IPS-18c (cell line): ENCODE measurements around the gene OPN1MW3.
"Not testable (repeated sequence)": the region's sequence is repeated elsewhere in the genome, so short reads cannot be mapped to it uniquely, and the experiment has no call there.

Source experiments
- H3K4me3 ChIP-seq: 2 replicates; pipeline ENCODE4 v1.7.0; 2013; ENCODE audit warnings: low read depth, mild to moderate bottlenecking, low read length, moderate library complexity; ENCODE audit not compliant: insufficient read depth
- H3K9me3 ChIP-seq: one replicate; pipeline ENCODE4 v1.6.1; 2013; ENCODE audit warnings: mild to moderate bottlenecking, low read length, moderate library complexity; ENCODE audit not compliant: control insufficient read depth, insufficient read depth

OPN1MW3 gene

DNA sequence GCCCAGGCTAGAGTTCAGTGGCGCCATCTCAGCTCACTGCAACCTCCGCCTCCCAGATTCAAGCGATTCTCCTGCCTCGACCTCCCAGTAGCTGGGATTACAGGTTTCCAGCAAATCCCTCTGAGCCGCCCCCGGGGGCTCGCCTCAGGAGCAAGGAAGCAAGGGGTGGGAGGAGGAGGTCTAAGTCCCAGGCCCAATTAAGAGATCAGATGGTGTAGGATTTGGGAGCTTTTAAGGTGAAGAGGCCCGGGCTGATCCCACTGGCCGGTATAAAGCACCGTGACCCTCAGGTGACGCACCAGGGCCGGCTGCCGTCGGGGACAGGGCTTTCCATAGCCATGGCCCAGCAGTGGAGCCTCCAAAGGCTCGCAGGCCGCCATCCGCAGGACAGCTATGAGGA lies at the start of gene OPN1MW3:
OPN1MW3 (plus strand) TSS at position 301 of the 400 bp plus-strand sequence; CDS start at position 339, 38 bp downstream.
- not testable (repeated sequence) for H3K4me3 ChIP-seq, H3K9me3 ChIP-seq

GRCh38 chrX:154209670-154210418 lies 47.5 kb upstream of the OPN1MW3 start:
- not testable (repeated sequence) for H3K9me3 ChIP-seq, H3K4me3 ChIP-seq

- not testable (repeated sequence) for H3K4me3 ChIP-seq, H3K9me3 ChIP-seq
Measured at GRCh38 chrX:154211057-154211456, 46.3 kb upstream of the OPN1MW3 start.

- not testable (repeated sequence) for H3K9me3 ChIP-seq, H3K4me3 ChIP-seq
Measured at GRCh38 chrX:154211499-154211898, 45.9 kb upstream of the OPN1MW3 start.

DNA sequence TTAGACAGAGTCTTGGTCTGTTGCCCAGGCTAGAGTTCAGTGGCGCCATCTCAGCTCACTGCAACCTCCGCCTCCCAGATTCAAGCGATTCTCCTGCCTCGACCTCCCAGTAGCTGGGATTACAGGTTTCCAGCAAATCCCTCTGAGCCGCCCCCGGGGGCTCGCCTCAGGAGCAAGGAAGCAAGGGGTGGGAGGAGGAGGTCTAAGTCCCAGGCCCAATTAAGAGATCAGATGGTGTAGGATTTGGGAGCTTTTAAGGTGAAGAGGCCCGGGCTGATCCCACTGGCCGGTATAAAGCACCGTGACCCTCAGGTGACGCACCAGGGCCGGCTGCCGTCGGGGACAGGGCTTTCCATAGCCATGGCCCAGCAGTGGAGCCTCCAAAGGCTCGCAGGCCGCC lies 37.9 kb upstream of the OPN1MW3 start, which contains the start of gene OPN1MW2:
OPN1MW2 (plus strand) TSS at position 301 of the 400 bp plus-strand sequence; CDS start at position 361, 60 bp downstream.
- H3K4me3 ChIP-seq, result not testable (repeated sequence)

GRCh38 chrX:154225292-154225691 lies 32.1 kb upstream of the OPN1MW3 start:
- H3K9me3 ChIP-seq, H3K4me3 ChIP-seq: not testable (repeated sequence)

More for the DNA sequence above, 37.9 kb upstream of the OPN1MW3 start, which contains the start of gene OPN1MW2:
- H3K9me3 ChIP-seq, result not testable (repeated sequence)

- not testable (repeated sequence) for H3K9me3 ChIP-seq, H3K4me3 ChIP-seq
Measured at GRCh38 chrX:154226706-154227105, 30.7 kb upstream of the OPN1MW3 start.

DNA sequence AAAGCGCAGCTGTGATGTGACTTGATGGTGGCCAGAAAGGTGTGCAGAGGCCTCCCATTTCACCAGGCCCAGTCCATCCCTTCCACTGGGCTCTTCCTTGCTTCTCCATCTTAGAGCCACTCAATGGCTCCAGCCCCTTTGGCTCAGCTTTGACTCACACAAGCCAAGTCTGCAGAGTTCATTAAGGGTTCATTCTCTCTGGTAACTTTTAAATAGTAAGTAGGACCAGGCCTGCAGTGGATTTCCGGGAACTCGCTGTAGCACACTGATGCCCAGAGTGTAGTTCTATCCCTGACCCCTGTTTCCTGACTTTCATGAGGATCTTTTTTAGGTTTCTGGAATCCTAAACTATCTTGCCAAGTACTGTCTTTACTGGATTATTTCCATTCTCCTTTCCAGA lies 25.9 kb upstream of the OPN1MW3 start:
- not testable (repeated sequence) for H3K4me3 ChIP-seq, H3K9me3 ChIP-seq

DNA sequence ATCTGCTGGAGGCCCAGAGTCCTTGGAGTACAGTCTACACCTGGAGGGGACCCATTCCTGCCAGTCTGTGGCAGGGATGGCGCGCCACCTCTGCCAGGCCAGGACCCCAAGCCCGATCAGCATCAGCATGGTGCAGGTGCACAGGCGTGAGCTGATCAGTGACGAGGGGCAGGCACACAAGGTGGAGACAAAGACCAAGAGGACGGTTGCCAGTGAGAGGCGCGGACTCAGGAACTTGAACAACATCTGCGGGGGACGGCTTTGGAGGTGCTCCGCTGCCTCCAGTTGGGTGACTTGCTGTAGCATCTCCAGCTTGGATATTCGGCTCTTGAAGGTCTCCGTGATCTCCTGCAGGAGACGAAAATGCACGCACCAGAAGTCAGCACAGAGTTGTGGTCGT lies 23.8 kb upstream of the OPN1MW3 start:
- H3K4me3 ChIP-seq, H3K9me3 ChIP-seq: not testable (repeated sequence)

GRCh38 chrX:154238939-154239559 lies 18.3 kb upstream of the OPN1MW3 start:
- H3K9me3 ChIP-seq, H3K4me3 ChIP-seq: not testable (repeated sequence)

GRCh38 chrX:154239982-154240503 lies 17.3 kb upstream of the OPN1MW3 start:
- not testable (repeated sequence) for H3K9me3 ChIP-seq, H3K4me3 ChIP-seq

DNA sequence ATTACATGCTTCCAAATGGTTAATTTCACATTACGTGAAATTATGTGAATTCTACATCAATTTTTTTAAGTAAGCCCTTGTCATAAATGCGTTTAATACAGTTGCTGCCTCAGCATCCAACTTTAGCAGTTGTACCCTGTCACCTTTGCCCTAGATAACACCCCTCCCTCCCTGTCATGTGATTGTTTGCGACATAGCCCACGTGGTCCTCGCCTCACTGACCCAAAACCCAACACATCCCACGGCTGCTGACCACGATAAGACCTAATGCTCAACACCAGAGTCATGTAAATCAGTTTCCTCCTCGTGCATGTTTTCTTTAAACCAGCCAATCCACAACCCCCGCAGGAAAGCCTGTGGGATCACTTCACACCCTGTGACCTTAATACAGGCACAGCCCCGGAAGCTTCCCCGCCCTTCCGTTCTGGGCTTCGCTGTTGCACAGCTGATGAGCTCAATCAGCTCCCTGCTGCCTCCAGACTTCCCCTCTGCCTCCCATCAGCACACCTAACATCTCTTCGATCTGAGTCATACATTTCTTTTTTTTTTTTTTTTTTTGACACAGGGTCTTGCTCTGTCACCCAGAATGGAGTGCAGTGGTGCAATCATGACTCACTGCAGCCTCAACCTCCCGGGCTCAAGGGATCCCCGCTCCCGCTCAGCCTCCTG lies 9.9 kb upstream of the OPN1MW3 start:
- H3K9me3 ChIP-seq, H3K4me3 ChIP-seq: not testable (repeated sequence)

- H3K4me3 ChIP-seq, H3K9me3 ChIP-seq: not testable (repeated sequence)
Measured at GRCh38 chrX:154248076-154248475, 9.3 kb upstream of the OPN1MW3 start.

DNA sequence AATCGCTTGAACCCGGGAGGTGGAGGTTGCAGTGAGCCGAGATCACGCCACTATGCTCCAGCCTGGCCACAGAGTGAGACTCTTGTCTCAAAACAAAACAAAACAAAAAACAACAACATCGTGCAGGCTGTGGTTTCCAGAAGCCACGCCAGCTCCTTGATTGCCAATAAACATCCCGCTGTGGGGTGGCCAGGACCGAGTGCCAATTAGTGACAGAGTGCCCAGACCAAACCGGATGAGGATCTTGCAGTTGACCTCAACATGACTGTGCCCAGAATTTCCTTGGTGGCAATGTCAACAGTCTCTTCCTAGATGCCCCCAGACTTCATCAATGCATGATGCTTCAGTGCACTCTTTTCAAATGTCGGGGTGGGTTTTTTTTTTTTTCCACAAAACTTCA lies 1.3 kb downstream of the OPN1MW3 start:
- not testable (repeated sequence) for H3K4me3 ChIP-seq, H3K9me3 ChIP-seq

GRCh38 chrX:154263072-154263471 lies 5.7 kb downstream of the OPN1MW3 start:
- not testable (repeated sequence) for H3K9me3 ChIP-seq, H3K4me3 ChIP-seq

- H3K4me3 ChIP-seq, result not testable (repeated sequence)
Measured at GRCh38 chrX:154269245-154269644, 11.9 kb downstream of the OPN1MW3 start.

DNA sequence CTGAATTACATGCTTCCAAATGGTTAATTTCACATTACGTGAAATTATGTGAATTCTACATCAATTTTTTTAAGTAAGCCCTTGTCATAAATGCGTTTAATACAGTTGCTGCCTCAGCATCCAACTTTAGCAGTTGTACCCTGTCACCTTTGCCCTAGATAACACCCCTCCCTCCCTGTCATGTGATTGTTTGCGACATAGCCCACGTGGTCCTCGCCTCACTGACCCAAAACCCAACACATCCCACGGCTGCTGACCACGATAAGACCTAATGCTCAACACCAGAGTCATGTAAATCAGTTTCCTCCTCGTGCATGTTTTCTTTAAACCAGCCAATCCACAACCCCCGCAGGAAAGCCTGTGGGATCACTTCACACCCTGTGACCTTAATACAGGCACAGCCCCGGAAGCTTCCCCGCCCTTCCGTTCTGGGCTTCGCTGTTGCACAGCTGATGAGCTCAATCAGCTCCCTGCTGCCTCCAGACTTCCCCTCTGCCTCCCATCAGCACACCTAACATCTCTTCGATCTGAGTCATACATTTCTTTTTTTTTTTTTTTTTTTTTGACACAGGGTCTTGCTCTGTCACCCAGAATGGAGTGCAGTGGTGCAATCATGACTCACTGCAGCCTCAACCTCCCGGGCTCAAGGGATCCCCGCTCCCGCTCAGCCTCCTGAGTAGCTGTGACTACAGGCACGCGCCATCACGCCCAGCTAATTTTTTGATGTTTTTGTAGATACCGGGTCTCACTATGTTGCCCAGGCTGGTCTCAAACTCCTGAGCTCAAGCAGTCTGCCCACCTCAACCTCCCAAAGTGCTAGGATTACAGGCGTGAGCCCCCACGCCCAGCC lies 27.3 kb downstream of the OPN1MW3 start:
- H3K4me3 ChIP-seq, H3K9me3 ChIP-seq: not testable (repeated sequence)

More at GRCh38 chrX:154269245-154269644, 11.9 kb downstream of the OPN1MW3 start:
- H3K9me3 ChIP-seq, result not testable (repeated sequence)
